ENCODE measurements around the gene PRSS57. TPM values are rescaled to one million over a fixed set of nuclear protein-coding genes. Genes with fewer than 3 reads are reported as not detected.

The PRSS57 gene
- total and polyA plus RNA-seq, 2 of the 8 experiments (the other 6 are each of a cell fraction or from before 2014, with no cell fraction given) = not detected

- Histone ChIP-seq H3K56ac (replicated peaks; ENCODE audit: insufficient read length, low read depth, low read length) (no peak overlapping the region), H3K36me3 (ENCODE audit: control insufficient read depth in 2 of 4, insufficient read depth in 4 of 4, low read length in 3 of 4) (peaks cover 0 to 35% (median 15%) of the 10 kb centered on the region in 4 experiments; a peak in 6 of 8 replicates), H2BK20ac (ENCODE audit: low read length) (no peak overlapping the region), H3K18ac (ENCODE audit: extremely low read depth, low read length) (no peak overlapping the region), H4K8ac (ENCODE audit: extremely low read depth, insufficient read depth, low read length) (peak overlapping the region; percentile 85; the same call in 1 of the 2 replicates), H3K27ac (ENCODE audit: low read depth, low read length) (no peak overlapping the region), H3K9me3 (ENCODE audit: insufficient read depth in 2 of 2, low read depth in 1 of 2, low read length in 1 of 2) (no peaks in the 10 kb centered on the region), H3K79me1 (ENCODE audit: low read depth, low read length) (no peaks in the 10 kb centered on the region; the same call in 1 of the 2 replicates), H3K14ac (ENCODE audit: insufficient read length) (no peak overlapping the region), H3K4me1 (replicated peaks in 1 of 4; ENCODE audit: control insufficient read depth in 3 of 4, insufficient read depth in 4 of 4, low read length in 3 of 4) (peaks cover 0 to 4% (median under 1%) of the 10 kb centered on the region in 4 experiments; a peak in 2 of 7 replicates), H2BK12ac (ENCODE audit: low read depth, low read length) (no peak overlapping the region), H3K23ac (ENCODE audit: insufficient read length) (no peak overlapping the region), H4K20me1 (replicated peaks in 1 of 2; ENCODE audit: control insufficient read depth in 1 of 2, insufficient read depth in 2 of 2, low read length in 2 of 2) (peaks cover 5 to 10% of the 10 kb centered on the region in 2 experiments), H4K91ac (replicated peaks; ENCODE audit: insufficient read length, low read length) (no peak overlapping the region), H4K5ac (ENCODE audit: insufficient read length, low read depth, low read length) (no peak overlapping the region), H2AFZ (ENCODE audit: low read length) (no peak overlapping the region), H3K9ac (replicated peaks in 1 of 4; ENCODE audit: extremely low read depth in 1 of 4, low read depth in 3 of 4, low read length in 3 of 4) (no peak overlapping the region; a peak in 1 of 7 replicates), H2AK5ac (ENCODE audit: low read depth, low read length) (no peak overlapping the region), H3K27me3 (replicated peaks in 1 of 4; ENCODE audit: control insufficient read depth in 3 of 4, extremely low read depth in 1 of 4, insufficient read depth in 3 of 4, low read length in 3 of 4) (peaks cover 0 to 7% (median 5%) of the 10 kb centered on the region in 4 experiments; a peak in 5 of 7 replicates), H3K4me2 (ENCODE audit: insufficient read depth in 1 of 2, low read depth in 2 of 2, low read length in 2 of 2) (no peak overlapping the region), H3K4me3 (ENCODE audit: extremely low read depth in 1 of 4, insufficient read depth in 2 of 4, low read depth in 3 of 4, low read length in 4 of 4) (no peak overlapping the region), H2BK120ac (replicated peaks; ENCODE audit: low read depth, low read length) (no peak overlapping the region), H3K23me2 (ENCODE audit: low read depth, low read length) (peaks cover 5% of the 10 kb centered on the region; the same call in 1 of the 2 replicates), H2BK15ac (ENCODE audit: low read length) (no peak overlapping the region), H3K79me2 (ENCODE audit: control insufficient read depth in 1 of 2, insufficient read depth in 2 of 2, low read length in 2 of 2) (no peaks in the 10 kb centered on the region), H3K4ac (replicated peaks; ENCODE audit: insufficient read length, low read depth, low read length) (no peak overlapping the region), H2BK5ac (ENCODE audit: low read depth, low read length) (no peak overlapping the region)
- POLR2A ChIA-PET (ENCODE audit: partially characterized antibody) = interaction anchor here (1.0 to 1.4 kb wide), 2 partner anchors 12 to 20 kb away, joined by 3 to 4 read pairs; no protein-coding TSS in a partner anchor
- FAIRE-seq (no peak), DNase-seq (ENCODE audit: low read depth in 1 of 2, low spot score in 2 of 2) (no peak)
- 90% methylated on average over 2 of the region's 24 CpGs; no CpG with 5 or more reads in 1 of the 2 experiments for WGBS, 2 experiments (ENCODE audit: extremely low coverage in 1 of 2, insufficient coverage in 1 of 2, insufficient read length in 1 of 2, insufficient replicate concordance in 2 of 2, low coverage in 1 of 2, low lambda C conversion rate in 2 of 2, missing lambda C conversion rate in 1 of 2)
- CTCF ChIA-PET (ENCODE audit: partially characterized antibody) = no interaction called here
- TF ChIP-seq RBBP5 (IDR thresholded peaks at IDR 0.05; ENCODE audit: borderline replicate concordance, low read depth, low read length) (no peak), CTCF (IDR thresholded peaks at IDR 0.05; ENCODE audit: control extremely low read depth in 1 of 3, insufficient read depth in 1 of 3, low read depth in 1 of 3, low read length in 3 of 3) (no peak), HDAC2 (IDR thresholded peaks at IDR 0.05; ENCODE audit: borderline replicate concordance in 1 of 2, low read depth in 2 of 2, low read length in 2 of 2) (no peak), NANOG (IDR thresholded peaks at IDR 0.05; ENCODE audit: insufficient read depth, low read depth, low read length, poor library complexity, severe bottlenecking) (no peak), TAF1 (IDR thresholded peaks at IDR 0.05; ENCODE audit: low read depth, low read length) (no peak), SP1 (IDR thresholded peaks at IDR 0.05; ENCODE audit: low read depth, low read length) (no peak)
- TF ChIP-seq, protein P1, sequence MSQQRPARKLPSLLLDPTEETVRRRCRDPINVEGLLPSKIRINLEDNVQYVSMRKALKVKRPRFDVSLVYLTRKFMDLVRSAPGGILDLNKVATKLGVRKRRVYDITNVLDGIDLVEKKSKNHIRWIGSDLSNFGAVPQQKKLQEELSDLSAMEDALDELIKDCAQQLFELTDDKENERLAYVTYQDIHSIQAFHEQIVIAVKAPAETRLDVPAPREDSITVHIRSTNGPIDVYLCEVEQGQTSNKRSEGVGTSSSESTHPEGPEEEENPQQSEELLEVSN (IDR thresholded peaks at IDR 0.05) = no peak
- TF ChIP-seq, protein P2, sequence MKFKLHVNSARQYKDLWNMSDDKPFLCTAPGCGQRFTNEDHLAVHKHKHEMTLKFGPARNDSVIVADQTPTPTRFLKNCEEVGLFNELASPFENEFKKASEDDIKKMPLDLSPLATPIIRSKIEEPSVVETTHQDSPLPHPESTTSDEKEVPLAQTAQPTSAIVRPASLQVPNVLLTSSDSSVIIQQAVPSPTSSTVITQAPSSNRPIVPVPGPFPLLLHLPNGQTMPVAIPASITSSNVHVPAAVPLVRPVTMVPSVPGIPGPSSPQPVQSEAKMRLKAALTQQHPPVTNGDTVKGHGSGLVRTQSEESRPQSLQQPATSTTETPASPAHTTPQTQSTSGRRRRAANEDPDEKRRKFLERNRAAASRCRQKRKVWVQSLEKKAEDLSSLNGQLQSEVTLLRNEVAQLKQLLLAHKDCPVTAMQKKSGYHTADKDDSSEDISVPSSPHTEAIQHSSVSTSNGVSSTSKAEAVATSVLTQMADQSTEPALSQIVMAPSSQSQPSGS (IDR thresholded peaks at IDR 0.05; ENCODE audit: low read length) = no peak
Observed at GRCh38 chr19:643736-644135, 51.5 kb downstream of the PRSS57 start.

All from H1 (cell line).